Fibroblast of peridontal ligament (primary cell): ENCODE measurements around the gene MASP2.

Experiments used
- DNase-seq: peaks from one replicate; pipeline ENCODE4 v3.0.0-alpha.2; 2010; ENCODE audit errors: extremely low read depth

MASP2 gene

GRCh38 chr1:10989095-10989494 lies 57.9 kb downstream of the MASP2 start:
- no peak for DNase-seq

- no peak for DNase-seq
These were observed 59.1 kb downstream of the MASP2 start for GRCh38 chr1:10987840-10988417.

GRCh38 chr1:10986525-10986890 lies 60.5 kb downstream of the MASP2 start:
- no peak for DNase-seq

- DNase-seq, result peak; percentile 73
These were observed 66.0 kb downstream of the MASP2 start for GRCh38 chr1:10980841-10981727.

- DNase-seq, result peak; percentile 92
These were observed 66.9 kb downstream of the MASP2 start for GRCh38 chr1:10980094-10980577.

GRCh38 chr1:10979483-10979920 lies 67.5 kb downstream of the MASP2 start:
- DNase-seq, result peak; percentile 47

GRCh38 chr1:10978719-10979118 lies 68.3 kb downstream of the MASP2 start:
- no peak for DNase-seq
